ENCODE measurements around the gene UACA.
"Not testable (repeated sequence)": the region's sequence is repeated elsewhere in the genome, so short reads cannot be mapped to it uniquely, and the experiment has no call there.

The UACA gene

DNA sequence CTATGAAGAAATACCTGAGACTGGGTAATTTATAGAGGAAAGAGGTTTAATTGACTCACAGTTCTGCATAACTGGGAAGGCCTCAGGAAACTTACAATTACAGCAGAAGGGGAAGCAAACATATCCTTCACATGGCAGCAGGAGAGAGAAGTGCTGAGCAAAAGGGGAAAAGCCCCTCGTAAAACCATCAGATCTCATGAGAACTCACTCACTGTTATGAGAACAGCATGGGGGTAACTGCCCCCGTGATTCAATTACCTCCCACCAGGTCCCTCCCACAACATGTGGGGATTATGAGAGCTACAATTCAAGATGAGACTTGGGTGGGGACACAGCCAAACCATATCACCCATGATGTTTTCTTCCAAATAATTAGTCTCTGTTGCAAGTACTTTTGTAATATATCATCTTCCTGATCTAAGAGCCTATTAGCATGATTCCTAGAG lies 147.0 kb downstream of the UACA start:
- DNase-seq = not testable (repeated sequence)

GRCh38 chr15:70615435-70616310 lies 147.7 kb downstream of the UACA start:
- no peak for DNase-seq

- DNase-seq = no peak
Measured at GRCh38 chr15:70614221-70614620, 149.1 kb downstream of the UACA start.

GRCh38 chr15:70613271-70613670 lies 150.1 kb downstream of the UACA start:
- DNase-seq = no peak

DNA sequence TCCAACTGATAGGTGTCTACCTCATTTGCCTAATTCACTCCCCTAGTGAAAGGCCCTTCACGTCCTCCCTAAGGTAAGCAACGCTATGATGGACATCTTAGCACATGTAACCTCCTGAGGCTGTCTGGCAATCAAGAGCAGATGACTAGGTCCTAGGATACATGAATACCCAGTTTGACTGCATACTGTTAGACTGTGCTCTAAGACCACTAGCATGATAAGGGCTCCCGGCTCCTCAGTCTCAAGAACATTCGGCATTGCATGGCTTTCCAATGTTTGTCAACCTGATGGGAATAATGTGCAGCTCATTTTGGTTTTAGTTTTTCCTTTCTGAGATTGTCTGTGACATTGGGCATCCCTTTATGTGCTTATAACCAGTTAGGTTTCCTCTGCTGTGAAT lies 152.1 kb downstream of the UACA start:
- DNase-seq = no peak

DNA sequence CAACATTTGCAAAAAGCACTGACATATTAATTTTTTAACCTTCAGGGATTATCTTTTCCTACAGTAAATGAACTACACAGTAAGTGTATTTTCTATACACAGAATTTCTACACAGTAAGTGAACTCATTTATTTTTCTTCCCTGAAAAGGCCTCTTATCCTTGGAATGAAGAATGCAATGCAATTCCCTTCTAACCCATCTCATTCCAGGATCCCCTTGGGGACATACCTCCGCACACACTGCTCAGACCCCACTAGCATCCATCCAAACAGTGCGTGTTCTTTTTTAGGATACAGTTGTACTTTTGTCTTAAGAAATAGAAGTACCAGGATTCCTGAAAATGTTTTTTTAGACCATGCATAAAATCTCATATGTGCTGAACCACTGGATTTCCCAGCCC lies 152.8 kb downstream of the UACA start:
- DNase-seq = no peak

- DNase-seq = no peak
Measured at GRCh38 chr15:70609889-70610288, 153.5 kb downstream of the UACA start.

DNA sequence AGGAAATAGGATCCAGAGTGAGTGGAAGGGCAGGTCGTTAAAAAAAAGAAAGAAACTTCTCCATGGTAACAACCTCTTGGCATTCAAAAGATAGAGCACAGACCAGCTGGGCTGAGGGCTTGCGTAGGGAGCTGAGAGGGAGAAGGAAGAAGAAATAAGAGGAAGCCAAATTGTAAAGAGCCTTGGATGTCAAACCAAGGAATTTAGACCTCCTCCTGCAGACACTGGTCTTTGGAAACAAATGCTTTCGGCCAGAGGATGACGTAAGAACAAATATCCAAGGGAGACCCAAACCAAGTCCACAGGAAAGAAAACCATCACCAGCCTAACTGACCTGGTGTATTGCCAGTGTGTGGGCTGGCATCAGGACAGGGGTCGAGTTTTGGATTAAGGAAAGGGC lies 155.2 kb downstream of the UACA start:
- no peak for DNase-seq

GRCh38 chr15:70605606-70606410 lies 157.6 kb downstream of the UACA start:
- DNase-seq = no peak

- no peak for DNase-seq
Measured at GRCh38 chr15:70604666-70605315, 158.6 kb downstream of the UACA start.
